ENCODE measurements around the gene PTPRO. TPM values are rescaled to one million over a fixed set of nuclear protein-coding genes. Genes with fewer than 3 reads are reported as not detected.
A peak's percentile ranks its signal among the peaks of the same experiment; 100 is the strongest.

Gene PTPRO
- total RNA-seq, 1 donor from 2014 or later: 21.4 TPM

DNA sequence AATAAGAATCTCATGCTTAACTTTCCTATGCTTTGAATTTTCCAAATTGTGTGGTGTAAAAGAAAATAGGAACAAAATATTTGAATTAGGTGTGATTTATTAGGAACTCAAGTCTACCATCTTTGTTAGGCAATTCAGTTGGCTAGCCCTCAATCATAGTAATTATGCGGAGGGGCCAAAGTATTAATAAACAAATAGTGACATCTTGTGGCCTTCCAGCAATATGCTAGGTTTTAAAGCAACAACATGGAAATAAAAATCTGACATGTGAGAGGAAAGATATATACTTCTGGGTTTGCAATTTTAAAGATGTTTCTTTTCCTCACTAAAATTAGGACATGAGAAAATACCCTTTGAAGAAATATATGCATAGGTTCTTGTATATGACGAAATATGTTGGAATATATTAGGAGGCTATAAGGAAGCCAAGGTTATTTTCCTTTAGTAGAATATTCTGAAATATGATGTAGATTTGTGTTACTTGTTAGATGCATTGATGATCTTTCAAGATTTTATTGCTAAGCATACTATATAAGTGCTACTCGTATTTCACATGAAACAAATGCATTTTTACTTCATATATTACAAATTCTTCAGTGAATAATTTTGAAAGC lies 200.4 kb downstream of the PTPRO start:
- no peak overlapping the region for H3K27ac ChIP-seq
- no peaks in the 10 kb centered on the region for H3K36me3 ChIP-seq
- no peaks in the 10 kb centered on the region for H3K9me3 ChIP-seq
- H3K27me3 ChIP-seq (ENCODE audit: low read depth): no peaks in the 10 kb centered on the region
- no peak overlapping the region for H3K4me3 ChIP-seq
- TF ChIP-seq, protein P1, sequence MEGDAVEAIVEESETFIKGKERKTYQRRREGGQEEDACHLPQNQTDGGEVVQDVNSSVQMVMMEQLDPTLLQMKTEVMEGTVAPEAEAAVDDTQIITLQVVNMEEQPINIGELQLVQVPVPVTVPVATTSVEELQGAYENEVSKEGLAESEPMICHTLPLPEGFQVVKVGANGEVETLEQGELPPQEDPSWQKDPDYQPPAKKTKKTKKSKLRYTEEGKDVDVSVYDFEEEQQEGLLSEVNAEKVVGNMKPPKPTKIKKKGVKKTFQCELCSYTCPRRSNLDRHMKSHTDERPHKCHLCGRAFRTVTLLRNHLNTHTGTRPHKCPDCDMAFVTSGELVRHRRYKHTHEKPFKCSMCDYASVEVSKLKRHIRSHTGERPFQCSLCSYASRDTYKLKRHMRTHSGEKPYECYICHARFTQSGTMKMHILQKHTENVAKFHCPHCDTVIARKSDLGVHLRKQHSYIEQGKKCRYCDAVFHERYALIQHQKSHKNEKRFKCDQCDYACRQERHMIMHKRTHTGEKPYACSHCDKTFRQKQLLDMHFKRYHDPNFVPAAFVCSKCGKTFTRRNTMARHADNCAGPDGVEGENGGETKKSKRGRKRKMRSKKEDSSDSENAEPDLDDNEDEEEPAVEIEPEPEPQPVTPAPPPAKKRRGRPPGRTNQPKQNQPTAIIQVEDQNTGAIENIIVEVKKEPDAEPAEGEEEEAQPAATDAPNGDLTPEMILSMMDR (IDR thresholded peaks at IDR 0.05): peak; percentile 52
- DNase-seq (no peak), ATAC-seq (peak; percentile 49 to 58)
- H3K4me1 ChIP-seq: no peaks in the 10 kb centered on the region
- intact Hi-C loops (cut with DNase I): loop anchor here (10.0 kb wide), 1 partner anchor 248 kb away; no protein-coding TSS in a partner anchor

DNA sequence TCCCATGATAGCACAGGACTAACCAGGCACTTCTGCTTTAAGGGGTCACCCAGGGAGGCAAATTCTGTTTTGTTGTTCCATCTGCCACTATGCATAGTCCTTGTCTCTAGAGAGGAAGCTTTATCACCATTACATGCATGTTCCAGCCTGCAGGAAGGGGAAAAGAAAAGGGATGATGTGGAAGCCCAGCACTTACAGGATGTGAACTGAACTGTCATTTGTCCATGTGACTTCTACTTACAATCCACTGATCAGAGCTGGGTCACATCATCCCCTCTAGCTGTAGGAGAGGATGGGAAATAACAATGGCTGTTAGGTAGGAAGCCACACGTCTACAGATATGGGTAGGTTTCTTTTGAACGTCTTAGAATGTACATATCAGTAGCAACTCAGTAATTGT lies 203.1 kb downstream of the PTPRO start:
- Histone ChIP-seq H3K4me1 (no peaks in the 10 kb centered on the region), H3K27ac (no peak overlapping the region), H3K36me3 (no peaks in the 10 kb centered on the region), H3K27me3 (ENCODE audit: low read depth) (no peaks in the 10 kb centered on the region), H3K9me3 (peaks cover 8% of the 10 kb centered on the region), H3K4me3 (no peak overlapping the region)
- ATAC-seq (no peak), DNase-seq (no peak)
- TF ChIP-seq, protein P1 (IDR thresholded peaks at IDR 0.05): no peak
- intact Hi-C loops (cut with DNase I): loop anchor here (10.0 kb wide), 1 partner anchor 251 kb away; no protein-coding TSS in a partner anchor

DNA sequence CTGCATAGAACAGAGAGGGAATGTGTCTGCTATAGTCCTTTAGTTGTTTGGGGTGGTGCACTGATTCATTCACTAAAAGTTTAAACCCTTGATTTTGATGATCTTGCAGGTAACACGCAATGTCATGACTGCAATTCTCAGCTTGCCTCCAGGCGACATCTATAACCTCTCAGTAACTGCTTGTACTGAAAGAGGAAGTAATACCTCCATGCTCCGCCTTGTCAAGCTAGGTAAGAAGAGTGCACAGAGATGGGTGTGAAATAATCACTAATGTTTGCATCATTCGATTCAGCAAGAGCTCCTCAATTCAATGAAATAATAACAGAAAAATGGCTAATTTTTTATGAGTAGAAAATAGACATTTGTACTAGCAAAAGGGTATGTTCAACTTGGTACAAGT lies 203.7 kb downstream of the PTPRO start:
- H3K27ac ChIP-seq: no peak overlapping the region
- no peaks in the 10 kb centered on the region for H3K36me3 ChIP-seq
- peaks cover 8% of the 10 kb centered on the region for H3K9me3 ChIP-seq
- intact Hi-C loops (cut with DNase I): loop anchor here (10.0 kb wide), 1 partner anchor 251 kb away; no protein-coding TSS in a partner anchor
- ATAC-seq (no peak), DNase-seq (no peak)
- H3K4me3 ChIP-seq: no peak overlapping the region
- TF ChIP-seq, protein P1 (IDR thresholded peaks at IDR 0.05): no peak
- H3K27me3 ChIP-seq (ENCODE audit: low read depth): no peaks in the 10 kb centered on the region
- H3K4me1 ChIP-seq: no peaks in the 10 kb centered on the region

DNA sequence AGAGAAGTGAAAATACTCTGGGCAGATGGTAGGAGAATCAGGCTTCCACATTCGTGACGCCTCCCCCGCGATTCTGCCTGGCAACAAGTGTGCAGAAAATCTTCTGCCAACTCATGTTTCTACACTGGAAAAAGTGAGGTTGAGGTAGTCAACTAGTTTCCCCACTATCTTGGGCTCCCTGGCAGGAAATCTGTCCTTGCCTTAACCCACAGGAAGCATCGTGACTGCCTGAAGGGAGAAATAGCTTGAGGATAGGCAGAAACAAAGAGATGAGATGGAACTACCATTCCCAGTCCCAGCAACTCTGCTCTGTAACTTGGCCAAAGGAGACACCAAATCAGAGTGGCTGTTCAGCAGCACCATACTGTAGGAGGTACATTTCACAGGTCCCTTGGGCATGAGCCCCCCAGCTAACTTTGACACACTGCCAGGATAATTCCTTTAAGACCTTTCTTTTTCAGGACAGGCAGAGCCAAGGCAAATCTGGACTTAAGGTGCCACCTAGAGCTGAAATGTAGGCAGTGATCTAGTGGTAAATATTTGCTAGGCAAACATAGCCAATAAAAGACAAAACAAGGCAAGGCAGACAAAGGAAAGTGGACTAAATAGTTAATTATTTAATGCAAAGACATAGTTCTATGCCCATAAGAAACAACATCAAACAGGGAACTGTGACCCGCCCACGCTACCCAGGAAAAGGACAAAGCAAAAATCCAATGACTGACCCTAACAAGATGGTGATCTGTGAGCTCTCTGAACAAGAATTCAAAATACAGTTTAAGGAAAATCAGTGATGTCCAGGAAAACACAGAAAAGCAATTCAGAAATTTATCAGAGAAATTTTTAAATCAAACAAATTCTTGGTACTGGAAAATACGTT lies 205.1 kb downstream of the PTPRO start:
- no peak overlapping the region for H3K27ac ChIP-seq
- ATAC-seq (peak; percentile 51 to 53), DNase-seq (peak; percentile 59)
- no peaks in the 10 kb centered on the region for H3K4me1 ChIP-seq
- intact Hi-C loops (cut with DNase I): loop anchor here (10.0 kb wide), 1 partner anchor 253 kb away; no protein-coding TSS in a partner anchor
- H3K36me3 ChIP-seq: no peaks in the 10 kb centered on the region
- TF ChIP-seq, protein P1 (IDR thresholded peaks at IDR 0.05): no peak
- peaks cover 8% of the 10 kb centered on the region for H3K9me3 ChIP-seq
- H3K4me3 ChIP-seq: no peak overlapping the region
- no peaks in the 10 kb centered on the region for H3K27me3 ChIP-seq (ENCODE audit: low read depth)

DNA sequence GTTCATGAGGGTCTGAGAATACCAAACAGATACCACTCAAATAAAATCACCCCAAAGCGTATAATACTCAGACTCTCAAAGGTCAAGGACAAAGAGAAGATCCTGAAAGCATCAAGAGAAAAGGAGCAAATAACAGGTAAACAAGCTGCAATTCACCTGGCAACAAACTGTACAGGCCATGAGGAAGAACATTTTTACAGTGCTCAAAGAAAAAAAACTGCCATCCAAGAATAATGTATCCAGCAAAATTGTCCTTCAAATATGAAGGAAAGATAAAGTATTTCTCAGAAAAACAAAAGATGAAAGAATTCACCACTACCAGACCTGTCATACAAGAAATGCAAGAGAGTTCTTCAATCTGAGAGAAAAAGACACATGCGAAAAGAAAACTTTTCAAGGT lies 206.4 kb downstream of the PTPRO start:
- peaks cover 8% of the 10 kb centered on the region for H3K9me3 ChIP-seq
- TF ChIP-seq, protein P1 (IDR thresholded peaks at IDR 0.05): no peak
- no peaks in the 10 kb centered on the region for H3K36me3 ChIP-seq
- no peak for ATAC-seq
- H3K4me1 ChIP-seq: no peaks in the 10 kb centered on the region
- H3K27ac ChIP-seq: no peak overlapping the region
- intact Hi-C loops (cut with DNase I): loop anchor here (10.0 kb wide), 1 partner anchor 254 kb away; no protein-coding TSS in a partner anchor
- H3K27me3 ChIP-seq (ENCODE audit: low read depth): no peaks in the 10 kb centered on the region
- H3K4me3 ChIP-seq: no peak overlapping the region
- DNase-seq: no peak

Measured in lower lobe of right lung (tissue), 2 donors.